GM12875 (cell line): ENCODE data around the gene THSD4.

Experiments used
- H3K4me3 ChIP-seq: one replicate; pipeline ENCODE4 v1.5.1; 2011; ENCODE audit warnings: low read depth, low read length, control low read depth
- CTCF ChIP-seq: IDR thresholded peaks from 2 replicates; pipeline ENCODE4 v1.5.1; 2011; ENCODE audit warnings: low read depth, mild to moderate bottlenecking, control low read depth, inconsistent platforms, low read length, moderate library complexity, borderline replicate concordance; ENCODE audit not compliant: insufficient read depth

Gene THSD4

GRCh38 chr15:71697236-71697635 is 582.0 kb downstream of the THSD4 start:
- no peak for TF ChIP-seq CTCF
- H3K4me3 ChIP-seq: no peak overlapping the region

GRCh38 chr15:71698030-71698429 is 582.8 kb downstream of the THSD4 start:
- no peak overlapping the region for H3K4me3 ChIP-seq
- TF ChIP-seq CTCF: no peak

- TF ChIP-seq CTCF: no peak
- H3K4me3 ChIP-seq: no peak overlapping the region
These were observed 583.5 kb downstream of the THSD4 start for GRCh38 chr15:71698742-71699141.

- no peak overlapping the region for H3K4me3 ChIP-seq
- TF ChIP-seq CTCF: no peak
These were observed 584.7 kb downstream of the THSD4 start for GRCh38 chr15:71699977-71700376.

GRCh38 chr15:71701808-71702207 is 586.5 kb downstream of the THSD4 start:
- TF ChIP-seq CTCF: no peak
- no peak overlapping the region for H3K4me3 ChIP-seq

GRCh38 chr15:71702496-71702895 is 587.2 kb downstream of the THSD4 start:
- no peak overlapping the region for H3K4me3 ChIP-seq
- no peak for TF ChIP-seq CTCF

GRCh38 chr15:71705151-71705550 is 589.9 kb downstream of the THSD4 start:
- H3K4me3 ChIP-seq: no peak overlapping the region
- TF ChIP-seq CTCF: no peak
